HEK293T (cell line): ENCODE data around the gene DIPK1A.

Source experiments
- ARNT ChIP-seq: fragments of 450-650 bp; IDR thresholded peaks from 2 replicates; pipeline ENCODE4 v1.6.1; 2017; ENCODE audit warnings: mild to moderate bottlenecking
- BHLHE40 ChIP-seq: fragments of 450-650 bp; IDR thresholded peaks from 2 replicates; pipeline ENCODE4 v1.6.1; 2016; ENCODE audit warnings: mild to moderate bottlenecking, moderate library complexity, borderline replicate concordance
- ELF4 ChIP-seq: fragments of 450-650 bp; IDR thresholded peaks from 2 replicates; pipeline ENCODE4 v1.6.1; 2017; ENCODE audit warnings: antibody characterized with exemption
- FOXA1 ChIP-seq: fragments of 450-650 bp; IDR thresholded peaks from 2 replicates; pipeline ENCODE4 v1.6.1; 2016; ENCODE audit warnings: mild to moderate bottlenecking
- FOXK2 ChIP-seq: fragments of 450-650 bp; IDR thresholded peaks from 2 replicates; pipeline ENCODE4 v1.6.1; 2016; ENCODE audit warnings: mild to moderate bottlenecking
- FOXM1 ChIP-seq: fragments of 450-650 bp; IDR thresholded peaks from 2 replicates; pipeline ENCODE4 v1.6.1; 2017; ENCODE audit warnings: mild to moderate bottlenecking, borderline replicate concordance
- HDGF ChIP-seq: fragments of 450-650 bp; IDR thresholded peaks from 2 replicates; pipeline ENCODE4 v1.6.1; 2017; ENCODE audit warnings: antibody characterized with exemption, borderline replicate concordance
- LEF1 ChIP-seq: fragments of 450-650 bp; IDR thresholded peaks from 2 replicates; pipeline ENCODE4 v1.6.1; 2017; ENCODE audit warnings: mild to moderate bottlenecking, borderline replicate concordance
- NFRKB ChIP-seq: fragments of 450-650 bp; IDR thresholded peaks from 2 replicates; pipeline ENCODE4 v1.6.1; 2016; ENCODE audit warnings: mild to moderate bottlenecking, moderate library complexity
- SP1 ChIP-seq: fragments of 450-650 bp; IDR thresholded peaks from 2 replicates; pipeline ENCODE4 v1.6.1; 2017
- SUZ12 ChIP-seq: fragments of 450-650 bp; IDR thresholded peaks from 2 replicates; pipeline ENCODE4 v1.6.1; 2016; ENCODE audit warnings: mild to moderate bottlenecking
- TARDBP ChIP-seq: fragments of 450-650 bp; IDR thresholded peaks from 2 replicates; pipeline ENCODE4 v1.6.1; 2016
- ZNF384 ChIP-seq: fragments of 450-650 bp; IDR thresholded peaks from 2 replicates; pipeline ENCODE4 v1.6.1; 2016
- TF ChIP-seq, protein P1 (sequence below): fragments of 450-650 bp; IDR thresholded peaks from 2 replicates; pipeline ENCODE4 v1.6.1; 2016

DNA sequence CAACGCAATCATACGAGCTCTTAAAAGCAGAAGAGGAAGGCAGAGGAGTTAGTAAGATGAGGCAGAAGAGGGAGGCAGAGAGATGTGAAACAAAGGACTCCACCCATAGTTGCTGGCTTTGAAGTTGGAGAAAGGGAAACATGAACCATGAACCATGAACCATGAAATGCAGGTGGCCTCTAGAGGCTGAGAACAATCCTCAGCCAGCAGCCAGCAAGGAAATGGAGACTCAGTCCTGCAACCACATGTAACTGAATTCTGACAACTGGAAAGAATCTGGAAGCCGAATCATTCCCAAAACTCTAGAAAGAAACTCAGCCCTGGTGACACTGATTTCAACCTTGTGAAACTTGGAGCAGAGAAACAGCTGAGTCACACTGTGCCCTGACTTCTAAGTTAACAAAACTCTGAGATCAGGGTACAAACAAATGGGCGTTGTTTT, 10.1 kb downstream of the DIPK1A start:
- no peak for TF ChIP-seq HDGF
- TF ChIP-seq SP1, result no peak
- no peak for TF ChIP-seq NFRKB
- TF ChIP-seq ARNT, result no peak
- TF ChIP-seq FOXK2, result no peak
- TF ChIP-seq SUZ12, result no peak
- no peak for TF ChIP-seq ELF4
- TF ChIP-seq BHLHE40, result no peak
- no peak for TF ChIP-seq FOXM1
- TF ChIP-seq TARDBP, result no peak
- no peak for TF ChIP-seq ZNF384
- TF ChIP-seq LEF1, result no peak
- TF ChIP-seq FOXA1, result no peak
- TF ChIP-seq, protein P1, sequence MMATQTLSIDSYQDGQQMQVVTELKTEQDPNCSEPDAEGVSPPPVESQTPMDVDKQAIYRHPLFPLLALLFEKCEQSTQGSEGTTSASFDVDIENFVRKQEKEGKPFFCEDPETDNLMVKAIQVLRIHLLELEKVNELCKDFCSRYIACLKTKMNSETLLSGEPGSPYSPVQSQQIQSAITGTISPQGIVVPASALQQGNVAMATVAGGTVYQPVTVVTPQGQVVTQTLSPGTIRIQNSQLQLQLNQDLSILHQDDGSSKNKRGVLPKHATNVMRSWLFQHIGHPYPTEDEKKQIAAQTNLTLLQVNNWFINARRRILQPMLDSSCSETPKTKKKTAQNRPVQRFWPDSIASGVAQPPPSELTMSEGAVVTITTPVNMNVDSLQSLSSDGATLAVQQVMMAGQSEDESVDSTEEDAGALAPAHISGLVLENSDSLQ, result no peak
